ENCODE data around the gene CRYBG2. TPM values are rescaled to one million over a fixed set of nuclear protein-coding genes. Genes with fewer than 3 reads are reported as not detected.

Gene CRYBG2
- total and polyA plus RNA-seq, 2 of the 13 experiments (the other 11 are each of a cell fraction or from before 2014, with no cell fraction given): 1.3 to 2.9 TPM

DNA sequence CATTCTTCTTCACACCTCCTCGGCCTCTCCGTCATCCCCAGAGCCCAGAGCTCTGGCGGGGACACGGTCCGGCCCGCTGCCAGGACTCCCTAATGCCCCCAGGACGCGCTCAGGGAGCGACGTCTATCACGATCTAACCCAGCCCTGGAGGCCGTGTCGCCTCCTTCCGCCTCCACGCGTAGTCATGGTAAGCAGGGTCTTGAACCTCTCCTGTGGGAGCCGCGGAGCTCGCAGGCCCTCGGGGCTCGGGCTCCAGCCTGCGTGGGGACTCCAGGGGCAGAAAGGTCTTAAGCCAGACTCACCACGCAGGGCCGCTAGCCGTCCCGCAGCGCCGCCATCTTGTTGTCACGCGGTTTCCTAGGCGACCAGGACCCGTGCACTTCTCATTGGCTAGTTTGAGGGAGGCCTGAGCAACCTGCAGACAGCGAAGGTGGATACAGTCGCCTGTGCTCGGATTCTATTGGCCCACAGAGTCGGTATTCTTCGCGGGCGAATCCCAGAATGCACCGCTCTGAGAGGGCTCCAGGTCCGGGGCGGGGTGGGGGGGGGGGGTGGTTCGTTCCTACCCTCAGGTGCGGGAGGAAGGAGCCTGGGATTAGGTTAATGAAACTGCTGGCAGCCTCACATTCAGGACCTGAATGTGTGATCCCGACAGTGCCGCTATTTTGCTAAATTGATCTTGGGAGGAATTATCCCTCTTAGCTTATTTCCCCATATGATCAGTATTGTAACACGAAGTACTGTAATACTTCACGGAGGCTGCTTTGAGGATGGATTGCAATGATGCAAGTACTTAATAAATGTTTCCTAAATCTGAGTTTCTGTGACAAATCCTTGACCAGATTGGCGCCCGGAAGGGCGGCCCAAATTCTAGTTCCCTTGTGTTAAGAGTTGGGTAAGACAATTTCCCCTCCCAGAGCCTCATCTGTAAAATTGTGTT lies 47.4 kb downstream of the CRYBG2 start, which contains the start of gene UBXN11 (continued):
- TF ChIP-seq POLR2AphosphoS2 (IDR thresholded peaks at IDR 0.05; ENCODE audit: low read depth, low read length) (no peak), ZNF7 (CRISPR knock-in tag; IDR thresholded peaks at IDR 0.05) (no peak), SNAPC2 (CRISPR knock-in tag; IDR thresholded peaks at IDR 0.05) (peak; percentile 79; the same call in 1 of the 2 replicates), POGZ (CRISPR knock-in tag; IDR thresholded peaks at IDR 0.05) (peak; percentile 54; the same call in 1 of the 2 replicates), NONO (IDR thresholded peaks at IDR 0.05) (no peak), NONO (CRISPR knock-in tag; conservative IDR thresholded peaks at IDR 0.05) (0 out of 2 replicates have a peak, but pooled peaks have one; percentile 29), POLR2AphosphoS5 (IDR thresholded peaks at IDR 0.05; ENCODE audit: low read depth, low read length) (peak; percentile 51), HNRNPL (IDR thresholded peaks at IDR 0.05; ENCODE audit: low read depth, low read length) (no peak), MAF1 (CRISPR knock-in tag; IDR thresholded peaks at IDR 0.05; ENCODE audit: borderline replicate concordance) (0 out of 2 replicates have a peak, but pooled peaks have one; percentile 24), ZNF510 (CRISPR knock-in tag; IDR thresholded peaks at IDR 0.05; ENCODE audit: low read depth) (0 out of 2 replicates have a peak, but pooled peaks have one; percentile 46), POLR2A (IDR thresholded peaks at IDR 0.05; ENCODE audit: insufficient read depth in 1 of 2, low read depth in 2 of 2, low read length in 2 of 2) (peak; percentile 39 to 67; a peak in 3 of 4 replicates), TEAD3 (CRISPR knock-in tag; optimal IDR thresholded peaks at IDR 0.05; ENCODE audit: borderline replicate concordance) (no peak), ZNF556 (CRISPR knock-in tag; IDR thresholded peaks at IDR 0.05; ENCODE audit: borderline replicate concordance) (no peak), ZNF784 (CRISPR knock-in tag; IDR thresholded peaks at IDR 0.05; ENCODE audit: borderline replicate concordance) (no peak), SUZ12 (IDR thresholded peaks at IDR 0.05; ENCODE audit: low read depth, low read length) (peak; percentile 31; the same call in 1 of the 2 replicates), MBD4 (IDR thresholded peaks at IDR 0.05; ENCODE audit: borderline replicate concordance, low read length) (no peak), RELA (CRISPR knock-in tag; IDR thresholded peaks at IDR 0.05) (no peak), ARID3A (IDR thresholded peaks at IDR 0.05; ENCODE audit: low read depth, low read length) (no peak)
- TF ChIP-seq, protein P1, sequence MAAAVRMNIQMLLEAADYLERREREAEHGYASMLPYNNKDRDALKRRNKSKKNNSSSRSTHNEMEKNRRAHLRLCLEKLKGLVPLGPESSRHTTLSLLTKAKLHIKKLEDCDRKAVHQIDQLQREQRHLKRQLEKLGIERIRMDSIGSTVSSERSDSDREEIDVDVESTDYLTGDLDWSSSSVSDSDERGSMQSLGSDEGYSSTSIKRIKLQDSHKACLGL (CRISPR knock-in tag; IDR thresholded peaks at IDR 0.05): peak; percentile 71; the same call in 1 of the 2 replicates
- TF ChIP-seq, protein P2, sequence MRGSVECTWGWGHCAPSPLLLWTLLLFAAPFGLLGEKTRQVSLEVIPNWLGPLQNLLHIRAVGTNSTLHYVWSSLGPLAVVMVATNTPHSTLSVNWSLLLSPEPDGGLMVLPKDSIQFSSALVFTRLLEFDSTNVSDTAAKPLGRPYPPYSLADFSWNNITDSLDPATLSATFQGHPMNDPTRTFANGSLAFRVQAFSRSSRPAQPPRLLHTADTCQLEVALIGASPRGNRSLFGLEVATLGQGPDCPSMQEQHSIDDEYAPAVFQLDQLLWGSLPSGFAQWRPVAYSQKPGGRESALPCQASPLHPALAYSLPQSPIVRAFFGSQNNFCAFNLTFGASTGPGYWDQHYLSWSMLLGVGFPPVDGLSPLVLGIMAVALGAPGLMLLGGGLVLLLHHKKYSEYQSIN (CRISPR knock-in tag; IDR thresholded peaks at IDR 0.05; ENCODE audit: borderline replicate concordance): no peak
- TF ChIP-seq, protein P3, sequence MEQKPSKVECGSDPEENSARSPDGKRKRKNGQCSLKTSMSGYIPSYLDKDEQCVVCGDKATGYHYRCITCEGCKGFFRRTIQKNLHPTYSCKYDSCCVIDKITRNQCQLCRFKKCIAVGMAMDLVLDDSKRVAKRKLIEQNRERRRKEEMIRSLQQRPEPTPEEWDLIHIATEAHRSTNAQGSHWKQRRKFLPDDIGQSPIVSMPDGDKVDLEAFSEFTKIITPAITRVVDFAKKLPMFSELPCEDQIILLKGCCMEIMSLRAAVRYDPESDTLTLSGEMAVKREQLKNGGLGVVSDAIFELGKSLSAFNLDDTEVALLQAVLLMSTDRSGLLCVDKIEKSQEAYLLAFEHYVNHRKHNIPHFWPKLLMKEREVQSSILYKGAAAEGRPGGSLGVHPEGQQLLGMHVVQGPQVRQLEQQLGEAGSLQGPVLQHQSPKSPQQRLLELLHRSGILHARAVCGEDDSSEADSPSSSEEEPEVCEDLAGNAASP (CRISPR knock-in tag; IDR thresholded peaks at IDR 0.05; ENCODE audit: borderline replicate concordance): no peak
- TF ChIP-seq, protein P4, sequence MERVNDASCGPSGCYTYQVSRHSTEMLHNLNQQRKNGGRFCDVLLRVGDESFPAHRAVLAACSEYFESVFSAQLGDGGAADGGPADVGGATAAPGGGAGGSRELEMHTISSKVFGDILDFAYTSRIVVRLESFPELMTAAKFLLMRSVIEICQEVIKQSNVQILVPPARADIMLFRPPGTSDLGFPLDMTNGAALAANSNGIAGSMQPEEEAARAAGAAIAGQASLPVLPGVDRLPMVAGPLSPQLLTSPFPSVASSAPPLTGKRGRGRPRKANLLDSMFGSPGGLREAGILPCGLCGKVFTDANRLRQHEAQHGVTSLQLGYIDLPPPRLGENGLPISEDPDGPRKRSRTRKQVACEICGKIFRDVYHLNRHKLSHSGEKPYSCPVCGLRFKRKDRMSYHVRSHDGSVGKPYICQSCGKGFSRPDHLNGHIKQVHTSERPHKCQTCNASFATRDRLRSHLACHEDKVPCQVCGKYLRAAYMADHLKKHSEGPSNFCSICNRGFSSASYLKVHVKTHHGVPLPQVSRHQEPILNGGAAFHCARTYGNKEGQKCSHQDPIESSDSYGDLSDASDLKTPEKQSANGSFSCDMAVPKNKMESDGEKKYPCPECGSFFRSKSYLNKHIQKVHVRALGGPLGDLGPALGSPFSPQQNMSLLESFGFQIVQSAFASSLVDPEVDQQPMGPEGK (CRISPR knock-in tag; IDR thresholded peaks at IDR 0.05): no peak
